Measurements from ENCODE around the gene SPATA25.

SPATA25 gene

GRCh38 chr20:45861221-45862075 lies 26.0 kb downstream of the SPATA25 start:
- peak; percentile 13 for DNase-seq

GRCh38 chr20:45860560-45861220 lies 26.7 kb downstream of the SPATA25 start:
- DNase-seq, result no peak

DNA sequence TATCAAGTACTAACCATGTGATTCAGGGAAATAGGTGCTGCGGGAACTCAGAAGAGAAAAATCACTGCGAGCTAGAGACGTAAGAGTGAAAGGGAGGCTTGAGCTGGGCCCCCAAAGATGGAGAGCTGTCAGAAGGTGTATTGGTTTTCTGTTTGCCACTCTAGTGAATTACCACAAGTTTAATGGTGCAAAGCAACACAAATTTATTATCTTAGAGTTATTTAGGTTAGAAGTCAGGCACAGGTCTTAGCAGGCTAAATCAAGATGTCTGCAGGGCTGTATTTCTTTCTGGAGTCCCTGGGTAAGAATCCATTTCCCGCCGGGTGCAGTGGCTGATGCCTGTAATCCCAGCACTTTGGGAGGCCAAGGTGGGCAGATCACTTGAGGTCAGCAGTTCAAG lies 27.5 kb downstream of the SPATA25 start:
- no peak for DNase-seq

DNA sequence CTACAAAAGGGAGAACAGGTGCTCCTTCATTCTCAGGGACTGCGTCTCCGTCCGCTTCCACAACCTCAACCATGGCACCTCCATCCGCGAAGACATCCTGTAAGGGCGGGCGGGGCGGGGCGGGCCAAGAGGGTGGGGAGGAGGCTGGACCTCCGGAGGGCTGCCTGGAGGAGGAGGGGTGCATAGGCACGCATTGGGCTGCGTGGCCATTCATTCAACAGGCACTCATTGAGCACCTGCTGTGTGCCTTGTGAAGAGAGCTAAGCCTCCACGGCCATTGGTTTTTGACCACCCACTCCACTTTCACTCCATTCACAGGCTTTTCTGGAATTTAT lies 29.6 kb downstream of the SPATA25 start:
- DNase-seq, result no peak

DNA sequence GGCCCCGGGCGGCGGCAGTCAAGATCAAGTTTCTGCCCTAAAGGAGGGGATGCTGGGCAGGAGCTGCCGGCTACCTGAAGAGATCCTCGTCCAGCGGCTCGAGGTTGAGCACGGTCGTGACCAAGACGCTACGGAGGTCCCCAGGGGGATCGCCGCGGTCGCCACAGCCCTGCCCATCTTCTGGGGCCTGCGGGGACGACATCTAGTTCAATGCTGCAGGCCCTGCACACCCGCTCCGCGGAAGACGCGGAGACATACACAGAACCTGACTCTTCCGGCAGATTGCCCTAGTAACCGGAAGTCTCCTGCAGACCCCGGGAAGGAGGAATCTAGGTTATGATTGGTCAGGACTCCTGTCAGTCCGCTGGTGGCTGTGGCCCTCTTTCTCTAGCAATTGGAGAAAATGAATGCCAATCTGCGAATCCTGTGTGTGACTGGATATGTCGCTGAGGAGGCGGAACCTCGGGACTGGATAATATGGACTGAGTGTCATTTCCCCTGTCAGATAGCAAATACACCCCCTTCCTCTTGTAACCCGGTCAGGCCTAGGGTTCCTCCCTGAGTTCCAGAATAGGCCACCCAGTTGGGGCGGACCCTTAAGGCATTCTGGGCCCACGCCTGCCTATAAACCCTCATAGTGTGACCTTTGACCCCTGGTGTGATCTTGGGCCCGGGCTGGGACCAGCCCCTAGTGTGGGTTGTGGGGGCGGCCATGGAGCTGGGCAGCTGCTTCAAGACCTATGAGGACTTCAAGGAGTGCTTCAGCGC lies 30.1 kb downstream of the SPATA25 start, which contains the start of the genes ACOT8 and ZSWIM3:
TSS of gene ACOT8 (minus strand) at position 279 of the 768 bp plus-strand sequence. CDS start at position 202, 77 bp downstream.
TSS of gene ZSWIM3 (plus strand) at position 501 of the 768 bp plus-strand sequence. CDS start at position 713, 212 bp downstream.
- peak; percentile 93 for DNase-seq

DNA sequence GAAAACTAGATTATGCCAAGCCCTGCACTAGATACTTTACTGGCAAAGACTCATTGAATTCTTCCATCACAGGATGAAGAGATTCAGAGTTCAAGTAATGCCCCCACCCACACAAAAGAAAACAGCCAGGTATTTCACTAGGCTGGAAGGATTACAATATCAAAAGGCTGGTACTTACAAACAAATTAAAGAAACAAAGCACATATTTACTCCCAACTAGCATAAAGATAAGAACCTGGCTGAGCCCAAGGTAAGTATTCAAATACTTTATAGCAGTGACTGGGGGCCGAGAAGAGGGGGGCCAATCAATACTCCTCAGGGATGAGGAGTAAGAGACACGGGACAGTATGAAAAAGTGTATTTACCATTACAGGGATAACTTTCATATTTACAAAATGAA lies 33.9 kb downstream of the SPATA25 start:
- DNase-seq, result no peak

DNA sequence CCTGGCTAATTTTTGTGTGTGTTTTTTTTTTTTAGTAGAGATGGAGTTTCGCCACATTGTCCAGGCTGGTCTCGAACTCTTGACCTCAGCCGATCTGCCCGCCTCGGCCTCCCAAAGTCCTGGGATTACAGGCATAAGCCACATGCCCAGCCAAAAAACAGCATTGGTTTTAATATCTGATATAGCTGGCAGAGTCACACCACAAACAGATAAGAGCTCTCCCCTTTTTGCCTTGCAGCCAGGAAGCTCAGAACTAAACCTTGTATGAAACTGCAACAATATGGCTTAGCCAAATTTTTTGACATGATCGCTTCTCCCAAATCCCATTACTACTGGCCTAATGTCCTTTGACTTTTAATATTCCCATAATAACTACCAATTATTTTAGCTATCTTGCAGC lies 35.1 kb downstream of the SPATA25 start:
- DNase-seq, result no peak

DNA sequence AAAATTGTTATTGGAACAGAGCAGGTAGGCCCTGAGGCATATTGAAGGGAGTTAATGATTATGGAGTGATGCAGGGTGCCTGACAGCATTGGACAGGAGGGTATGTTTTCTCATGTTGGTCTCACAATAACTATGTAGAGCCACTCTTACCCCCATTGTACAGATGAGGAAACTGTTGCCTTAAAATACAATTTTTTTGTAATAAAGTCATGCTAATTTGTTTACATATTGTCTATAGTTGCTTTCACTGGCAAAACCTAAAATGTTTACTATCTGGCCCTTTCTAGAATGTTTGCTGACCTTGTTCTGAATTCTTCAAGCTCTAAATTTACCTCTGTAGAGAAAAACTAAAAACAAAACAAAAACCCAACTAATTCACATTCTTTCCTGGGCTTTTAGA lies 35.9 kb downstream of the SPATA25 start:
- DNase-seq, result no peak

- no peak for DNase-seq
Measured at GRCh38 chr20:45850926-45851325, 36.5 kb downstream of the SPATA25 start.

- DNase-seq, result no peak
Measured at GRCh38 chr20:45850238-45850637, 37.2 kb downstream of the SPATA25 start.

DNA sequence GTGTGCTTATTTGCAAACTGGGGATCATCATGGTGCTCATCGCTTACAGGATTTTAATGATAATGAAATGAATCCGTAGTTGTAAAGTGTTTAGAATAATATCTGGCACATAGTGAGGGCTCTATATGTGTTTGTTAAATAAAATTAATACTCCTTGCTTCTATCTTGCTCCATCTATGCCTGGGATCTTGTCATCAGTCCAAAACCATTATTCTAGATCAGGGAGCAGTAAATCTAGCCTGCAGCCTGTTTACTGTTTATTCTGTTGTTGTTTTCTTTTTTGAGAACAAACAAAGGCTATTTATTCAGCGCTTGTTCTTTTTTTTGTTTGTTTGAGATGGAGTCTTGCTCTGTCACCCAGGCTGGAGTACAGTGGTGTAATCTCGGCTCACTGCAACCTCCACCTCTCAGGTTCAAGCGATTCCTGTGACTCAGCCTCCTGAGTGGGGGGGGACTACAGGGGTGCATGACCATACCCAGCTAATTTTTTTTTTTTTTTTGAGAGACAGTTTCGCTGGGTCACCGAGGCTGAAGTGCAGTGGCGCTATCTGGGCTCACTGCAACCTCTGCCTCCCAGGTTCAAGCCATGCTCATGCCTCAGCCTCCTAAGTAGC lies 38.3 kb downstream of the SPATA25 start:
- no peak for DNase-seq

GRCh38 chr20:45848421-45848820 lies 39.0 kb downstream of the SPATA25 start:
- DNase-seq, result no peak

- no peak for DNase-seq
Measured at GRCh38 chr20:45845452-45845851, 42.0 kb downstream of the SPATA25 start.

DNA sequence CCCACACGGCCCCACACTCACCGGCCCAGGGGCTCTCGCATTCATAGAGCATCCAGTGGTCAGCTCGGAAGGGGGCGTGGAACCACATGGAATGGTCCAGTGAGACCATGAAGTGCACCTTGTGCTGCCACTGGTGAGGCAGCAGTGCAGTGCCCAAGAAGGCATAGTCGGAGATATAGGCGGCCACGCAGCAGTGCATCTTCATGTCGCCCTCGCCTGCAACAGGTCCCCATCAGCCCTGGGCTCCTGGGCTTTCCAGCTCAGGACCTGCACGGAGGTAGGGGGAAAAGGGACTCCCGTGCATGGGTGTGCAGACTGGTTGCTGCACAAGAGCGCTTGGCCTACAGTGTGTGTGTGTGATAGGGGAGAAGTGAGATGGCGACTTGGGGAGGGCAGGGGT lies 43.9 kb downstream of the SPATA25 start:
- DNase-seq, result no peak

DNA sequence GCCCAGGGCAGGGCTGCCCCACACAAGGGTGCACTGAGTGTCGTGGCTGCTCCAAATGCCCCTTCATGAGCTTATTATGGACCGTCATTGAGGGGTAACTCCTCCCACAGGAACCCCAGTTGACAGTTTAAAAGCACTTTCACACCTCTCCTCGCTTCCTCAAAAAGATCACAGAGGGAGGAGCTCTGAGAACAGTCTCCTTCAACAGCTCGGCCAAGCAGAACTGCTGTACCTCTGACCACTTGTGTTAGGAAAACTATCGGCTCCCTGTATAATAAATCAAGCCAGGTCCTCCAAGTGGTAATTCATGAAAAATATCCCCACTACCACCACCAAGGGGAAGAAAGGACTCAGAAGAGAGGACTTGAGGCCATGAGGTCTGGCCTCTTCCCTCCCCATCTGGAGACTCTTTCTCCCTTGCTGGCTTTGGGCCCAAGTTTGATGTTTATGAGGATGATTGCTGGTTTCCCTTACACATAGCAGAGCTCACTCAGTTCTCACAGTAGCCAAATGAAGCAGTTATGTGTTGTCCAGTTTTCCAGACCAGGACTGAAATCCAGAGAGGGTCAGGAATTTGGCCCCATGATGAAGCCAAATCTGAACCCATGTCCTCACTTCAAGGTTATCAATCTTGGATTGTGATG lies 45.1 kb downstream of the SPATA25 start:
- no peak for DNase-seq

DNA sequence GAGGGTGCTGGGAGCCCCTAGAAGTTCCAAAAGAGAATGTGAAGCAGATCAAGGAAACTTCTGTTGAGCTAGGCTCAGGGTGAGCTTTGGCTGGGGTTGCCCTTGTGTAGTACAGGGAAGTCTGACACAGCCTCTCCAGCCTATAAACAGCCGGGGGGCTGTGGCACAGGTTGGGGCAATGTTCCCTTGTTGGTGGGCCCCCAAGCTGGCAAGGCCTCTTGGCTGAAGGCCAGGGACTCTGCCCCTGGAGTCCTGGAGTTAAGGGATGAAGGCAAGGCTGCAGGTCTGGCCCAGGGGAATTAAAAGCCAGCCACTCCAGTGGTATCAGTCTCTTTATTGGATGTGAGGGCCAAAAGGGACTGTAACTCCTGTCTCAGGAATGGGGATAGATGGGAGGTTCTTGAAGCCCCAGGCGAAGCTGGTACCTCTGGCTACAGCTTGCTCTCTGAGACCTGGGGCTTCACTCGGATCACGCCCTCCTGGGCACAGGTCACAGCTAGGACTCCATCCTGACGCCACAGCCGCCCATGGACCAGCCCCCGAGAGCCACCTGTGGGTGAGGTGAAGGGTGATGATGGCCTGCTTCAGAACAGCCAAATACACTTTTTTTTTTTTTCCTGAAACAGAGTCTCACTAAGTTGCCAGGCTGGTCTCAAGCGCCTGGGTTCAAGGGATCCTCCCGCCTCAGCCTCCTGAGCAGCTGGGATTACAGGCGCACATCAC lies 45.9 kb downstream of the SPATA25 start:
- DNase-seq, result no peak

- no peak for DNase-seq
Measured at GRCh38 chr20:45840700-45841198, 46.7 kb downstream of the SPATA25 start.

GRCh38 chr20:45836841-45837240 lies 50.6 kb downstream of the SPATA25 start:
- no peak for DNase-seq
